Neural cell (in vitro differentiated cells): Measurements from ENCODE around the gene ST3GAL4. TPM values are rescaled to one million over a fixed set of nuclear protein-coding genes. Genes with fewer than 3 reads are reported as not detected.

ENCODE experiments used
- H2AFZ ChIP-seq: fragments of 200-600, 300-800 bp; sonication (generic), shearing (Covaris generic); 2 replicates; pipeline ENCODE4 v1.6.0; 2014; ENCODE audit warnings: low read depth, mild to moderate bottlenecking, antibody characterized with exemption, low read length, moderate library complexity
- H3F3A ChIP-seq: fragments of 200-600 bp; shearing (Covaris generic); 2 replicates; pipeline ENCODE4 v1.6.1; 2016; ENCODE audit warnings: mild to moderate bottlenecking, moderate library complexity, mixed read lengths, antibody characterized with exemption, low read length; ENCODE audit not compliant: insufficient read depth, poor library complexity, severe bottlenecking
- H3K27ac ChIP-seq: fragments of 200-600, 300-800 bp; sonication (generic), shearing (Covaris generic); 2 replicates; pipeline ENCODE4 v1.5.1; 2014; ENCODE audit warnings: mild to moderate bottlenecking, low read length, moderate library complexity
- H3K27me3 ChIP-seq: fragments of 300-800, 200-600 bp; sonication (generic), shearing (Covaris generic); 2 replicates; pipeline ENCODE4 v1.6.0; 2014; ENCODE audit warnings: mild to moderate bottlenecking, low read depth, low read length, moderate library complexity; ENCODE audit not compliant: insufficient read depth
- H3K36me3 ChIP-seq: fragments of 300-800, 200-600 bp; sonication (generic), shearing (Covaris generic); 2 replicates; pipeline ENCODE4 v1.5.1; 2014; ENCODE audit warnings: mild to moderate bottlenecking, antibody characterized with exemption, low read length, moderate library complexity; ENCODE audit not compliant: insufficient read depth
- H3K4me2 ChIP-seq: fragments of 300-800, 200-600 bp; sonication (generic), shearing (Covaris generic); 2 replicates; pipeline ENCODE4 v1.6.0; 2014; ENCODE audit warnings: mild to moderate bottlenecking, low read length
- H3K4me3 ChIP-seq: fragments of 300-800, 200-600 bp; sonication (generic), shearing (Covaris generic); 2 replicates; pipeline ENCODE4 v1.5.1; 2014; ENCODE audit warnings: mild to moderate bottlenecking, low read length, moderate library complexity
- H3K79me2 ChIP-seq: fragments of 200-600 bp; shearing (Covaris generic); replicated peaks from 2 replicates; pipeline ENCODE4 v1.6.0; 2014; ENCODE audit warnings: mild to moderate bottlenecking, low read length, moderate library complexity; ENCODE audit not compliant: insufficient read depth
- H3K9ac ChIP-seq: fragments of 300-800, 200-600 bp; sonication (generic), shearing (Covaris generic); 2 replicates; pipeline ENCODE4 v1.6.1; 2016; ENCODE audit warnings: mild to moderate bottlenecking, low read length, mixed read lengths
- H3K9me2 ChIP-seq: fragments of 200-600 bp; shearing (Covaris generic); 2 replicates; pipeline ENCODE4 v1.6.1; 2016; ENCODE audit warnings: mild to moderate bottlenecking, low read length, mixed read lengths; ENCODE audit not compliant: insufficient read depth
- H3K9me3 ChIP-seq: fragments of 200-600, 300-800 bp; sonication (generic), shearing (Covaris generic); 2 replicates; pipeline ENCODE4 v1.6.1; 2016; ENCODE audit warnings: mild to moderate bottlenecking, mixed run types, low read length, moderate library complexity, mixed read lengths
- H4K20me1 ChIP-seq: fragments of 200-600 bp; shearing (Covaris generic); 2 replicates; pipeline ENCODE4 v1.6.1; 2016; ENCODE audit warnings: mild to moderate bottlenecking, mixed run types; ENCODE audit not compliant: insufficient read depth
- CTCF ChIP-seq: fragments of 450-650 bp; IDR thresholded peaks from 2 replicates; pipeline ENCODE4 v1.5.1; 2014; ENCODE audit warnings: antibody characterized with exemption, mild to moderate bottlenecking, moderate library complexity; ENCODE audit not compliant: poor library complexity, severe bottlenecking
- EP300 ChIP-seq: fragments of 450-650 bp; conservative IDR thresholded peaks from 2 replicates; pipeline ENCODE4 v1.6.1; 2014; ENCODE audit warnings: antibody characterized with exemption, mild to moderate bottlenecking, moderate library complexity; ENCODE audit not compliant: poor library complexity, severe bottlenecking
- EZH2 ChIP-seq: fragments of 200-600, 300-800 bp; shearing (Covaris generic), sonication (generic); IDR thresholded peaks from 2 replicates; pipeline ENCODE4 v1.6.1; 2014; ENCODE audit warnings: antibody characterized with exemption, low read length, borderline replicate concordance, mild to moderate bottlenecking; ENCODE audit not compliant: insufficient read depth, poor library complexity, severe bottlenecking
- MXI1 ChIP-seq: fragments of 450-650 bp; conservative IDR thresholded peaks from 2 replicates; pipeline ENCODE4 v1.6.1; 2014; ENCODE audit warnings: antibody characterized with exemption, mild to moderate bottlenecking; ENCODE audit not compliant: poor library complexity, severe bottlenecking
- POLR2AphosphoS5 ChIP-seq: IDR thresholded peaks from 2 replicates; pipeline ENCODE4 v1.6.1; 2012
- RAD21 ChIP-seq: fragments of 450-650 bp; conservative IDR thresholded peaks from 2 replicates; pipeline ENCODE4 v1.6.1; 2014; ENCODE audit warnings: antibody characterized with exemption, mild to moderate bottlenecking, moderate library complexity
- REST ChIP-seq: IDR thresholded peaks from 2 replicates; pipeline ENCODE4 v1.6.1; 2012; ENCODE audit warnings: borderline replicate concordance
- SMC3 ChIP-seq: fragments of 450-650 bp; conservative IDR thresholded peaks from 2 replicates; pipeline ENCODE4 v1.6.1; 2014; ENCODE audit warnings: antibody characterized with exemption, mild to moderate bottlenecking, moderate library complexity; ENCODE audit not compliant: poor library complexity
- TAF1 ChIP-seq: IDR thresholded peaks from 2 replicates; pipeline ENCODE4 v1.6.1; 2012; ENCODE audit warnings: low read depth
- polyA plus RNA-seq: library from polyadenylated mRNA; depleted of rRNA; stranded (reverse); fragments of >200 nt; gene quantifications from 2 replicates; pipeline ENCODE4 v1.2.3, GENCODE V29; 2014

The ST3GAL4 gene
- polyA plus RNA-seq, 1 donor from 2014 or later: 46.1 TPM

GRCh38 chr11:126444072-126444471, 88.6 kb downstream of the ST3GAL4 start:
- no peaks in the 10 kb centered on the region for H3K9me2 ChIP-seq
- H3K27ac ChIP-seq: peak overlapping the region; percentile 99
- H3K4me3 ChIP-seq: no peak overlapping the region
- H3K79me2 ChIP-seq: no peaks in the 10 kb centered on the region
- TF ChIP-seq POLR2AphosphoS5: no peak
- TF ChIP-seq TAF1: no peak
- TF ChIP-seq REST: no peak
- TF ChIP-seq RAD21: no peak
- no peak for TF ChIP-seq MXI1
- no peak for TF ChIP-seq CTCF
- TF ChIP-seq SMC3: no peak
- TF ChIP-seq EZH2: no peak
- no peak for TF ChIP-seq EP300
- H4K20me1 ChIP-seq: no peaks in the 10 kb centered on the region
- H3K36me3 ChIP-seq: no peaks in the 10 kb centered on the region
- H3K9me3 ChIP-seq: no peaks in the 10 kb centered on the region
- H3F3A ChIP-seq: peaks cover 5% of the 10 kb centered on the region
- no peaks in the 10 kb centered on the region for H3K27me3 ChIP-seq
- no peak overlapping the region for H3K4me2 ChIP-seq
- H3K9ac ChIP-seq: peak overlapping the region; percentile 73
- no peak overlapping the region for H2AFZ ChIP-seq

- Histone ChIP-seq H3K27me3 (no peaks in the 10 kb centered on the region), H4K20me1 (no peaks in the 10 kb centered on the region), H3K9me3 (no peaks in the 10 kb centered on the region), H3K36me3 (no peaks in the 10 kb centered on the region), H2AFZ (no peak overlapping the region), H3K4me3 (no peak overlapping the region), H3K27ac (no peak overlapping the region), H3K79me2 (no peaks in the 10 kb centered on the region), H3K9me2 (no peaks in the 10 kb centered on the region), H3F3A (peaks cover 5% of the 10 kb centered on the region), H3K4me2 (no peak overlapping the region), H3K9ac (no peak overlapping the region)
- TF ChIP-seq EP300: no peak
- no peak for TF ChIP-seq MXI1
- TF ChIP-seq POLR2AphosphoS5: no peak
- TF ChIP-seq REST: no peak
- no peak for TF ChIP-seq RAD21
- no peak for TF ChIP-seq SMC3
- no peak for TF ChIP-seq CTCF
- no peak for TF ChIP-seq TAF1
- TF ChIP-seq EZH2: no peak
These were observed 91.1 kb downstream of the ST3GAL4 start for GRCh38 chr11:126446581-126446980.
